Measurements from ENCODE around the gene CRELD1. TPM values are rescaled to one million over a fixed set of nuclear protein-coding genes. Genes with fewer than 3 reads are reported as not detected.
A peak's percentile ranks its signal among the peaks of the same experiment; 100 is the strongest.
"Not testable (repeated sequence)": the region's sequence is repeated elsewhere in the genome, so short reads cannot be mapped to it uniquely, and the experiment has no call there.

Gene CRELD1
- polyA plus RNA-seq, 4 donors = 16.2 to 53.7 (median 32.1) TPM

DNA sequence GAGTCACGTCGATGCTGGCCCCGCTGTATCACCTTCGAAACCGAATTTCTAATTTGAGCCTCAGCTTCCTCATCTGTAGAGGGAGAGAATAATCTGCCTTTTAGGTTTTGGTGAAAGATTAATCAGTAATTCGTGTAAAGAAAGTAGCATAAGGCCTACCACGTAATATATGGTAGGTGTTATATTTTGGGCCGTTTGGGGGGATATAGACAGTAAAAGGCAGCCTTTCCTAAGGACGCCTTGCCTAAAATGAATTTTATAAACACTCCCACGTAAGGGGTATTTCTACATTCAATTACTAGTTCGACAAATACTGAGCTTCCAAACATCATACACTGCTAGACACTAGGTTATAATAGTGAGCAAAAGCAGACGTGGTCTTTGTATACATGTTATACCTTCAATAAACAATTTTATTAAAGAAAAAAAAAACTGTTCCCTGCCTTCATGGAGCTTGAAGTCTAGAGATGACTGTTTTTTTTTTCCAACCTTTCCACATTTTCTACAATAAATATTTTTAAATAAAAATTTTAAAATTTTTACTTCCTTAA lies 42.5 kb upstream of the CRELD1 start:
- Histone ChIP-seq H3K9me3 (ENCODE audit: control insufficient read depth in 2 of 2, insufficient read depth in 1 of 2, low read depth in 1 of 2, low read length in 1 of 2) (no peaks in the 10 kb centered on the region), H3K4me3 (ENCODE audit: low read depth in 1 of 3, low read length in 3 of 3) (peak overlapping the region; percentile 64 to 99 (median 74)), H3K27ac (ENCODE audit: low read depth in 1 of 3, low read length in 2 of 3) (peak overlapping the region; percentile 92 to 95 (median 94)), H3K36me3 (ENCODE audit: control insufficient read depth in 3 of 3, insufficient read depth in 2 of 3, low read depth in 1 of 3, low read length in 3 of 3) (peaks cover 3 to 22% (median 3%) of the 10 kb centered on the region in 3 donors), H3K27me3 (ENCODE audit: control insufficient read depth in 3 of 3, insufficient read depth in 3 of 3, low read length in 3 of 3) (no peaks in the 10 kb centered on the region), H3K4me1 (ENCODE audit: control insufficient read depth in 3 of 3, insufficient read depth in 2 of 3, low read depth in 1 of 3, low read length in 2 of 3) (peaks cover 7 to 9% (median 8%) of the 10 kb centered on the region in 3 donors)
- DNase-seq (no peak), FAIRE-seq (no peak)
- 2 to 5% (median 4%) methylated on average over 12 of the region's 12 CpGs for WGBS, 3 donors

GRCh38 chr3:9893739-9894138 lies 39.9 kb upstream of the CRELD1 start:
- FAIRE-seq (no peak), DNase-seq (no peak)
- WGBS, 3 donors = 80 to 97% (median 89%) methylated on average over 1 of the region's 1 CpG
- Histone ChIP-seq H3K4me1 (ENCODE audit: control insufficient read depth in 3 of 3, insufficient read depth in 2 of 3, low read depth in 1 of 3, low read length in 2 of 3) (peaks cover 9 to 32% (median 13%) of the 10 kb centered on the region in 3 donors), H3K9me3 (ENCODE audit: control insufficient read depth in 2 of 2, insufficient read depth in 1 of 2, low read depth in 1 of 2, low read length in 1 of 2) (no peaks in the 10 kb centered on the region), H3K27me3 (ENCODE audit: control insufficient read depth in 3 of 3, insufficient read depth in 3 of 3, low read length in 3 of 3) (no peaks in the 10 kb centered on the region), H3K4me3 (ENCODE audit: low read depth in 1 of 3, low read length in 3 of 3) (no peak overlapping the region), H3K27ac (ENCODE audit: low read depth in 1 of 3, low read length in 2 of 3) (peak overlapping the region in 2 of 3 donors; percentile 73), H3K36me3 (ENCODE audit: control insufficient read depth in 3 of 3, insufficient read depth in 2 of 3, low read depth in 1 of 3, low read length in 3 of 3) (peaks cover 3 to 22% (median 3%) of the 10 kb centered on the region in 3 donors)

DNA sequence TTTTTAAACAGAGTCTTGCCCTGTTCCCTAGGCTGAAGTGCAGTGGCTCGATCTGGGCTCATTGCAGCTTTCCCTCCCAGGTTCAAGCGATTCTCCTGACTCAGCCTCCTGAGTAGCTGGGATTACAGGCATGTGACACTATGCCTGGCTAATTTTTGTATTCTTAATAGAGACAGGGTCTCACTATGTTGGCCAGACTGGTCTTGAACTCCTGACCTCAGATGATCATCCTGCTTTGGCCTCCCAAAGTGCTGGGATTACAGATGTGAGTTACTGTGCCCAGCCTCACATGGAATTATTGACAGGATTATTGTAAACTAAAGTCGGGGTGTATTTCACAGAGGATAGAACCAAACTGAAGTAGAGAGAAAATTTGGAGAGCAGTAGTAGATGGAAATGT lies 37.9 kb upstream of the CRELD1 start:
- 92 to 94% (median 92%) methylated on average over 3 of the region's 3 CpGs for WGBS, 3 donors
- not testable (repeated sequence) for H3K9me3 ChIP-seq (ENCODE audit: control insufficient read depth in 2 of 2, insufficient read depth in 1 of 2, low read depth in 1 of 2, low read length in 1 of 2); H3K27me3 ChIP-seq (ENCODE audit: control insufficient read depth in 3 of 3, insufficient read depth in 3 of 3, low read length in 3 of 3); FAIRE-seq; DNase-seq; H3K4me3 ChIP-seq (ENCODE audit: low read depth in 1 of 3, low read length in 3 of 3)
- Histone ChIP-seq H3K36me3 (ENCODE audit: control insufficient read depth in 3 of 3, insufficient read depth in 2 of 3, low read depth in 1 of 3, low read length in 3 of 3) (peaks cover 3 to 22% (median 3%) of the 10 kb centered on the region in 3 donors), H3K4me1 (ENCODE audit: control insufficient read depth in 3 of 3, insufficient read depth in 2 of 3, low read depth in 1 of 3, low read length in 2 of 3) (peaks cover 9 to 42% (median 13%) of the 10 kb centered on the region in 3 donors), H3K27ac (ENCODE audit: low read depth in 1 of 3, low read length in 2 of 3) (peak overlapping the region in 1 of 3 donors; percentile 95)

GRCh38 chr3:9896755-9897407 lies 36.8 kb upstream of the CRELD1 start:
- not testable (repeated sequence) for H3K27me3 ChIP-seq (ENCODE audit: control insufficient read depth in 3 of 3, insufficient read depth in 3 of 3, low read length in 3 of 3); FAIRE-seq; H3K9me3 ChIP-seq (ENCODE audit: control insufficient read depth in 2 of 2, insufficient read depth in 1 of 2, low read depth in 1 of 2, low read length in 1 of 2); H3K4me3 ChIP-seq (ENCODE audit: low read depth in 1 of 3, low read length in 3 of 3)
- peak; percentile 62 to 64 for DNase-seq
- Histone ChIP-seq H3K36me3 (ENCODE audit: control insufficient read depth in 3 of 3, insufficient read depth in 2 of 3, low read depth in 1 of 3, low read length in 3 of 3) (peaks cover 3 to 18% (median 3%) of the 10 kb centered on the region in 3 donors), H3K4me1 (ENCODE audit: control insufficient read depth in 3 of 3, insufficient read depth in 2 of 3, low read depth in 1 of 3, low read length in 2 of 3) (peaks cover 5 to 48% (median 14%) of the 10 kb centered on the region in 3 donors), H3K27ac (ENCODE audit: low read depth in 1 of 3, low read length in 2 of 3) (peak overlapping the region; percentile 81 to 95 (median 87))
- 23 to 72% (median 50%) methylated on average over 8 to 10 of the region's 10 CpGs for WGBS, 3 donors

GRCh38 chr3:9897408-9898372 lies 35.9 kb upstream of the CRELD1 start:
- DNase-seq (peak; percentile 96 to 99), FAIRE-seq (no peak)
- Histone ChIP-seq H3K27ac (ENCODE audit: low read depth in 1 of 3, low read length in 2 of 3) (peak overlapping the region; percentile 90 to 95 (median 92)), H3K4me3 (ENCODE audit: low read depth in 1 of 3, low read length in 3 of 3) (no peak overlapping the region), H3K27me3 (ENCODE audit: control insufficient read depth in 3 of 3, insufficient read depth in 3 of 3, low read length in 3 of 3) (no peaks in the 10 kb centered on the region), H3K4me1 (ENCODE audit: control insufficient read depth in 3 of 3, insufficient read depth in 2 of 3, low read depth in 1 of 3, low read length in 2 of 3) (peaks cover 7 to 55% (median 16%) of the 10 kb centered on the region in 3 donors), H3K36me3 (ENCODE audit: control insufficient read depth in 3 of 3, insufficient read depth in 2 of 3, low read depth in 1 of 3, low read length in 3 of 3) (peaks cover 3 to 12% (median 3%) of the 10 kb centered on the region in 3 donors), H3K9me3 (ENCODE audit: control insufficient read depth in 2 of 2, insufficient read depth in 1 of 2, low read depth in 1 of 2, low read length in 1 of 2) (peaks cover 0 to 7% of the 10 kb centered on the region in 2 donors)
- WGBS, 3 donors = 13 to 45% (median 23%) methylated on average over 4 of the region's 4 CpGs

GRCh38 chr3:9898467-9899241 lies 35.0 kb upstream of the CRELD1 start:
- peak overlapping the region; percentile 90 to 95 (median 92) for H3K27ac ChIP-seq (ENCODE audit: low read depth in 1 of 3, low read length in 2 of 3)
- H3K4me3 ChIP-seq (ENCODE audit: low read depth in 1 of 3, low read length in 3 of 3) = no peak overlapping the region
- DNase-seq (peak; percentile 57 to 88), FAIRE-seq (no peak)
- H3K36me3 ChIP-seq (ENCODE audit: control insufficient read depth in 3 of 3, insufficient read depth in 2 of 3, low read depth in 1 of 3, low read length in 3 of 3) = peaks cover 0 to 3% (median 0%) of the 10 kb centered on the region in 3 donors
- H3K9me3 ChIP-seq (ENCODE audit: control insufficient read depth in 2 of 2, insufficient read depth in 1 of 2, low read depth in 1 of 2, low read length in 1 of 2) = peaks cover 0 to 7% of the 10 kb centered on the region in 2 donors
- H3K4me1 ChIP-seq (ENCODE audit: control insufficient read depth in 3 of 3, insufficient read depth in 2 of 3, low read depth in 1 of 3, low read length in 2 of 3) = peaks cover 7 to 55% (median 11%) of the 10 kb centered on the region in 3 donors
- WGBS, 3 donors = 20 to 52% (median 37%) methylated on average over 8 of the region's 8 CpGs
- no peaks in the 10 kb centered on the region for H3K27me3 ChIP-seq (ENCODE audit: control insufficient read depth in 3 of 3, insufficient read depth in 3 of 3, low read length in 3 of 3)

GRCh38 chr3:9899289-9899791 lies 34.3 kb upstream of the CRELD1 start:
- Histone ChIP-seq H3K27ac (ENCODE audit: low read depth in 1 of 3, low read length in 2 of 3) (peak overlapping the region; percentile 90 to 95 (median 92)), H3K27me3 (ENCODE audit: control insufficient read depth in 3 of 3, insufficient read depth in 3 of 3, low read length in 3 of 3) (no peaks in the 10 kb centered on the region), H3K4me1 (ENCODE audit: control insufficient read depth in 3 of 3, insufficient read depth in 2 of 3, low read depth in 1 of 3, low read length in 2 of 3) (peaks cover 7 to 55% (median 10%) of the 10 kb centered on the region in 3 donors), H3K9me3 (ENCODE audit: control insufficient read depth in 2 of 2, insufficient read depth in 1 of 2, low read depth in 1 of 2, low read length in 1 of 2) (peaks cover 0 to 7% of the 10 kb centered on the region in 2 donors), H3K36me3 (ENCODE audit: control insufficient read depth in 3 of 3, insufficient read depth in 2 of 3, low read depth in 1 of 3, low read length in 3 of 3) (peaks cover 0 to 5% (median 0%) of the 10 kb centered on the region in 3 donors), H3K4me3 (ENCODE audit: low read depth in 1 of 3, low read length in 3 of 3) (no peak overlapping the region)
- DNase-seq = peak in 1 of 2 donors; percentile 52
- WGBS, 3 donors = 35 to 52% (median 39%) methylated on average over 3 of the region's 3 CpGs
- no peak for FAIRE-seq
